WTC11 (cell line): Measurements from ENCODE around the gene MAP3K12. TPM values are rescaled to one million over a fixed set of nuclear protein-coding genes. Genes with fewer than 3 reads are reported as not detected.

Experiments
- ATAC-seq: fragments of 200-7000 bp; cut with Tn5 transposase; 2 replicates; pipeline ENCODE4 v1.10.0; 2021; ENCODE audit warnings: mild to moderate bottlenecking, moderate library complexity
- CTCF ChIA-PET: fragments of 300-600 bp; sonication (Branson Sonifier 250); formaldehyde crosslinking; loops from one replicate; lab custom pipeline; 2021; ENCODE audit warnings: antibody characterized with exemption; lab: Charles Lee
- POLR2A ChIA-PET: fragments of 350-600 bp; sonication (Branson Sonifier 250); formaldehyde crosslinking; loops from one replicate; lab custom pipeline; 2021; ENCODE audit warnings: antibody characterized with exemption; lab: Charles Lee
- DNase-seq: peaks from one replicate; pipeline ENCODE4 v3.0.0; 2021; ENCODE audit warnings: low spot score
- H3K27ac Mint-ChIP-seq: 2 replicates; pipeline ENCODE4 v1.8.0; 2021; ENCODE audit warnings: mixed read lengths
- H3K27me3 Mint-ChIP-seq: 2 replicates; pipeline ENCODE4 v1.8.0; 2021; ENCODE audit warnings: low read depth, mild to moderate bottlenecking, moderate library complexity, mixed read lengths
- H3K36me3 Mint-ChIP-seq: 2 replicates; pipeline ENCODE4 v1.8.0; 2021; ENCODE audit warnings: mixed read lengths
- H3K4me1 Mint-ChIP-seq: 2 replicates; pipeline ENCODE4 v1.8.0; 2022; ENCODE audit warnings: mixed read lengths
- H3K4me3 Mint-ChIP-seq: 2 replicates; pipeline ENCODE4 v1.8.0; 2021; ENCODE audit warnings: mild to moderate bottlenecking, moderate library complexity, mixed read lengths
- H3K9me3 Mint-ChIP-seq: 2 replicates; pipeline ENCODE4 v1.8.0; 2021; ENCODE audit warnings: mixed read lengths
- ATF1 ChIP-seq: sonication (generic); formaldehyde crosslinking; IDR thresholded peaks from 2 replicates; pipeline ENCODE4 v1.8.1; 2023; ENCODE audit warnings: mild to moderate bottlenecking, moderate library complexity, missing genetic modification reagents
- ATF2 ChIP-seq: sonication (generic); formaldehyde crosslinking; IDR thresholded peaks from 2 replicates; pipeline ENCODE4 v1.8.1; 2022; ENCODE audit warnings: low read depth, missing genetic modification reagents, borderline replicate concordance
- CBFB ChIP-seq: sonication (generic); formaldehyde crosslinking; IDR thresholded peaks from 2 replicates; pipeline ENCODE4 v1.8.1; 2022; ENCODE audit warnings: mild to moderate bottlenecking, low read depth, missing genetic modification reagents
- GABPB1 ChIP-seq: sonication (generic); formaldehyde crosslinking; IDR thresholded peaks from 2 replicates; pipeline ENCODE4 v1.8.1; 2023; ENCODE audit warnings: mild to moderate bottlenecking, missing genetic modification reagents
- JAZF1 ChIP-seq: fragments of 250-450 bp; sonication (Bioruptor Pico); IDR thresholded peaks from 2 replicates; pipeline ENCODE4 v1.9.0; 2021; ENCODE audit warnings: moderate library complexity, mild to moderate bottlenecking, inconsistent platforms
- JUN ChIP-seq: sonication (generic); formaldehyde crosslinking; IDR thresholded peaks from 2 replicates; pipeline ENCODE4 v1.8.0; 2023; ENCODE audit warnings: mild to moderate bottlenecking, missing genetic modification reagents
- MXD4 ChIP-seq: fragments of 250-450 bp; sonication (Bioruptor Pico); IDR thresholded peaks from 2 replicates; pipeline ENCODE4 v1.8.0; 2021; ENCODE audit warnings: mild to moderate bottlenecking, moderate library complexity, borderline replicate concordance
- NFE2L1 ChIP-seq: sonication (generic); formaldehyde crosslinking; IDR thresholded peaks from 2 replicates; pipeline ENCODE4 v1.8.1; 2023; ENCODE audit warnings: missing genetic modification reagents
- NR1H2 ChIP-seq: sonication (generic); formaldehyde crosslinking; IDR thresholded peaks from 2 replicates; pipeline ENCODE4 v1.9.0; 2021; ENCODE audit warnings: mild to moderate bottlenecking, moderate library complexity, missing genetic modification reagents
- SMAD4 ChIP-seq: sonication (generic); formaldehyde crosslinking; IDR thresholded peaks from 2 replicates; pipeline ENCODE4 v1.8.0; 2022; ENCODE audit warnings: mild to moderate bottlenecking, missing genetic modification reagents
- TCF7 ChIP-seq: sonication (generic); formaldehyde crosslinking; IDR thresholded peaks from 2 replicates; pipeline ENCODE4 v1.8.0; 2022; ENCODE audit warnings: mild to moderate bottlenecking, low read depth, missing genetic modification reagents, moderate library complexity
- ZNF138 ChIP-seq: sonication (generic); formaldehyde crosslinking; conservative IDR thresholded peaks from 2 replicates; pipeline ENCODE4 v1.8.1; 2022; ENCODE audit warnings: mild to moderate bottlenecking, moderate library complexity, missing genetic modification reagents
- ZNF317 ChIP-seq: sonication (generic); formaldehyde crosslinking; IDR thresholded peaks from 2 replicates; pipeline ENCODE4 v1.8.1; 2023; ENCODE audit warnings: low read depth, mild to moderate bottlenecking, moderate library complexity, missing genetic modification reagents, borderline replicate concordance
- ZNF416 ChIP-seq: fragments of 250-450 bp; sonication (Bioruptor Pico); IDR thresholded peaks from 2 replicates; pipeline ENCODE4 v1.9.0; 2021; ENCODE audit warnings: mild to moderate bottlenecking, inconsistent platforms
- ZSCAN18 ChIP-seq: fragments of 250-450 bp; sonication (Bioruptor Pico); IDR thresholded peaks from 2 replicates; pipeline ENCODE4 v2.1.2; 2022; ENCODE audit warnings: mild to moderate bottlenecking, moderate library complexity
- total RNA-seq: library from RNA; stranded (reverse); gene quantifications from 3 replicates; pipeline ENCODE4 v1.2.3, GENCODE V29; 2021
- TF ChIP-seq, protein P1 (sequence below): sonication (generic); formaldehyde crosslinking; IDR thresholded peaks from 2 replicates; pipeline ENCODE4 v1.8.1; 2023; ENCODE audit warnings: mild to moderate bottlenecking, missing genetic modification reagents
- TF ChIP-seq, protein P2 (sequence below): sonication (generic); formaldehyde crosslinking; IDR thresholded peaks from 2 replicates; pipeline ENCODE4 v1.8.0; 2023; ENCODE audit warnings: mild to moderate bottlenecking, missing genetic modification reagents
- TF ChIP-seq, protein P3 (sequence below): sonication (generic); formaldehyde crosslinking; IDR thresholded peaks from 2 replicates; pipeline ENCODE4 v1.8.1; 2022; ENCODE audit warnings: mild to moderate bottlenecking, missing genetic modification reagents, moderate library complexity, borderline replicate concordance

Gene MAP3K12
- total RNA-seq, 1 experiment from 2014 or later: 23.6 TPM

DNA sequence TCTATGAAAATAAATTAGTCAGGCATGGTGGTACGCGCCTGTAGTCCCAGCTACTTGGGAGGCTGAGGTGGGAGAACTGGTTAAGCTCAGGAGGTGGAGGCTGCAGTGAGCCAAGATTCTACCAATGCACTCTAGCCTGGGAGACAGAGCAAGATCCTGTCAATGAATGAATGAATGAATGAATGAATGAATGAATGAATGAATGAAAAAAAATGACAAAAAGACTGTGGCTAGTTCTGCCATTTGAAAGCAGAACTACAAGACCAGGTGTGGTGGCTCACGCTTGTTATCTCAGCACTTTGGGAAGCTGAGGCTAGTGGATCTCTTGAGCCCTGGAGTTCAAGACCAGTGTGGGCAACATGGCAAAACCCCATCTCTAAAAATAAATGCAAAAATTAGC, 40.3 kb upstream of the MAP3K12 start:
- ATAC-seq (no peak), DNase-seq (no peak)
- Mint-ChIP-seq H3K36me3 (peaks cover 15% of the 10 kb centered on the region), H3K27ac (no peak overlapping the region), H3K4me1 (peaks cover 8% of the 10 kb centered on the region), H3K9me3 (no peaks in the 10 kb centered on the region), H3K4me3 (no peak overlapping the region), H3K27me3 (no peaks in the 10 kb centered on the region)
- ChIA-PET CTCF (interaction anchor here (1.3 to 1.5 kb wide), 3 partner anchors 31 to 218 kb away, joined by 3 to 5 read pairs (median 3); no protein-coding TSS in a partner anchor), POLR2A (no interaction called here)
- TF ChIP-seq NR1H2 (CRISPR knock-in tag) (no peak), JUN (CRISPR knock-in tag) (no peak), CBFB (CRISPR knock-in tag) (no peak), ZSCAN18 (CRISPR knock-in tag) (no peak), ATF1 (CRISPR knock-in tag) (no peak), ZNF317 (no peak), MXD4 (no peak), TCF7 (no peak), JAZF1 (no peak), SMAD4 (CRISPR knock-in tag) (no peak), NFE2L1 (CRISPR knock-in tag) (no peak)
- TF ChIP-seq, protein P1, sequence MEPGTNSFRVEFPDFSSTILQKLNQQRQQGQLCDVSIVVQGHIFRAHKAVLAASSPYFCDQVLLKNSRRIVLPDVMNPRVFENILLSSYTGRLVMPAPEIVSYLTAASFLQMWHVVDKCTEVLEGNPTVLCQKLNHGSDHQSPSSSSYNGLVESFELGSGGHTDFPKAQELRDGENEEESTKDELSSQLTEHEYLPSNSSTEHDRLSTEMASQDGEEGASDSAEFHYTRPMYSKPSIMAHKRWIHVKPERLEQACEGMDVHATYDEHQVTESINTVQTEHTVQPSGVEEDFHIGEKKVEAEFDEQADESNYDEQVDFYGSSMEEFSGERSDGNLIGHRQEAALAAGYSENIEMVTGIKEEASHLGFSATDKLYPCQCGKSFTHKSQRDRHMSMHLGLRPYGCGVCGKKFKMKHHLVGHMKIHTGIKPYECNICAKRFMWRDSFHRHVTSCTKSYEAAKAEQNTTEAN (CRISPR knock-in tag): no peak
- TF ChIP-seq, protein P2, sequence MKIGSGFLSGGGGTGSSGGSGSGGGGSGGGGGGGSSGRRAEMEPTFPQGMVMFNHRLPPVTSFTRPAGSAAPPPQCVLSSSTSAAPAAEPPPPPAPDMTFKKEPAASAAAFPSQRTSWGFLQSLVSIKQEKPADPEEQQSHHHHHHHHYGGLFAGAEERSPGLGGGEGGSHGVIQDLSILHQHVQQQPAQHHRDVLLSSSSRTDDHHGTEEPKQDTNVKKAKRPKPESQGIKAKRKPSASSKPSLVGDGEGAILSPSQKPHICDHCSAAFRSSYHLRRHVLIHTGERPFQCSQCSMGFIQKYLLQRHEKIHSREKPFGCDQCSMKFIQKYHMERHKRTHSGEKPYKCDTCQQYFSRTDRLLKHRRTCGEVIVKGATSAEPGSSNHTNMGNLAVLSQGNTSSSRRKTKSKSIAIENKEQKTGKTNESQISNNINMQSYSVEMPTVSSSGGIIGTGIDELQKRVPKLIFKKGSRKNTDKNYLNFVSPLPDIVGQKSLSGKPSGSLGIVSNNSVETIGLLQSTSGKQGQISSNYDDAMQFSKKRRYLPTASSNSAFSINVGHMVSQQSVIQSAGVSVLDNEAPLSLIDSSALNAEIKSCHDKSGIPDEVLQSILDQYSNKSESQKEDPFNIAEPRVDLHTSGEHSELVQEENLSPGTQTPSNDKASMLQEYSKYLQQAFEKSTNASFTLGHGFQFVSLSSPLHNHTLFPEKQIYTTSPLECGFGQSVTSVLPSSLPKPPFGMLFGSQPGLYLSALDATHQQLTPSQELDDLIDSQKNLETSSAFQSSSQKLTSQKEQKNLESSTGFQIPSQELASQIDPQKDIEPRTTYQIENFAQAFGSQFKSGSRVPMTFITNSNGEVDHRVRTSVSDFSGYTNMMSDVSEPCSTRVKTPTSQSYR: no peak
- TF ChIP-seq, protein P3, sequence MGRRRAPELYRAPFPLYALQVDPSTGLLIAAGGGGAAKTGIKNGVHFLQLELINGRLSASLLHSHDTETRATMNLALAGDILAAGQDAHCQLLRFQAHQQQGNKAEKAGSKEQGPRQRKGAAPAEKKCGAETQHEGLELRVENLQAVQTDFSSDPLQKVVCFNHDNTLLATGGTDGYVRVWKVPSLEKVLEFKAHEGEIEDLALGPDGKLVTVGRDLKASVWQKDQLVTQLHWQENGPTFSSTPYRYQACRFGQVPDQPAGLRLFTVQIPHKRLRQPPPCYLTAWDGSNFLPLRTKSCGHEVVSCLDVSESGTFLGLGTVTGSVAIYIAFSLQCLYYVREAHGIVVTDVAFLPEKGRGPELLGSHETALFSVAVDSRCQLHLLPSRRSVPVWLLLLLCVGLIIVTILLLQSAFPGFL: no peak

DNA sequence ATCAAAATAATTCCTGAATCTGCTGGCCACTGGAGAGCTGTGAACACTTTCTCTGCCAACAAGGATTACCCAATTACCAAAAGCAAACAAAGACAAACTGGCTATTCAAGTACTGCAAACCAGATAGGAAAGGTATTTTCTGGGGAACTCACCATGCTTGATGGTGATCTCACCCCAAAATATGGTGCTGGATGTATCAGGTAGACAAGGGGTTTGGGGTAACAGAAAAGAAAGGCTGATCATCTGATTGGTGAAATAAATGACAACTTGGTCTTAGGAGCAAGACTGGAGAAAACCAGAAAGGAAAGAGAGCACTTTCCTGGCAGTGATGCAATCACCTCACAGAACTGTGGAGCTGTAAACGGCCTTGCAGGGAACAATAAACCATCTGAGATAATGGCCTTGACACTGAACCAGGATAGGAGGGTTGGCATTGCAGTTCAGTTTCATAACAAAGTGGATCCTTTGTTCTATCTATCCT, 39.0 kb upstream of the MAP3K12 start:
- ATAC-seq (no peak), DNase-seq (no peak)
- Mint-ChIP-seq H3K9me3 (no peaks in the 10 kb centered on the region), H3K27me3 (no peaks in the 10 kb centered on the region), H3K4me1 (no peaks in the 10 kb centered on the region), H3K27ac (no peak overlapping the region), H3K4me3 (no peak overlapping the region), H3K36me3 (peaks cover 18% of the 10 kb centered on the region)
- ChIA-PET CTCF (interaction anchor here (1.3 to 1.5 kb wide), 3 partner anchors 29 to 219 kb away, joined by 3 to 5 read pairs (median 3); no protein-coding TSS in a partner anchor), POLR2A (no interaction called here)
- TF ChIP-seq ATF2 (no peak), GABPB1 (CRISPR knock-in tag) (peak; percentile 96), ZNF416 (no peak), ZNF138 (CRISPR knock-in tag) (no peak)
